Measurements from ENCODE around the gene SH2B3.

DNA sequence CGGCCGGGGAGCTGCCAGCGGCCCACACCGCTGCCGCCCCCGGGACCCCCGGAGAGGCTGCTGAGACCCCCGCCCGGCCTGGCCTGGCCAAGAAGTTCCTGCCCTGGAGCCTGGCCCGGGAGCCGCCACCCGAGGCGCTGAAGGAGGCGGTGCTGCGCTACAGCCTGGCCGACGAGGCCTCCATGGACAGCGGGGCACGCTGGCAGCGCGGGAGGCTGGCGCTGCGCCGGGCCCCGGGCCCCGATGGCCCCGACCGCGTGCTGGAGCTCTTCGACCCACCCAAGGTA is 12.8 kb downstream of the SH2B3 start:
- TF ChIP-seq, protein P1, sequence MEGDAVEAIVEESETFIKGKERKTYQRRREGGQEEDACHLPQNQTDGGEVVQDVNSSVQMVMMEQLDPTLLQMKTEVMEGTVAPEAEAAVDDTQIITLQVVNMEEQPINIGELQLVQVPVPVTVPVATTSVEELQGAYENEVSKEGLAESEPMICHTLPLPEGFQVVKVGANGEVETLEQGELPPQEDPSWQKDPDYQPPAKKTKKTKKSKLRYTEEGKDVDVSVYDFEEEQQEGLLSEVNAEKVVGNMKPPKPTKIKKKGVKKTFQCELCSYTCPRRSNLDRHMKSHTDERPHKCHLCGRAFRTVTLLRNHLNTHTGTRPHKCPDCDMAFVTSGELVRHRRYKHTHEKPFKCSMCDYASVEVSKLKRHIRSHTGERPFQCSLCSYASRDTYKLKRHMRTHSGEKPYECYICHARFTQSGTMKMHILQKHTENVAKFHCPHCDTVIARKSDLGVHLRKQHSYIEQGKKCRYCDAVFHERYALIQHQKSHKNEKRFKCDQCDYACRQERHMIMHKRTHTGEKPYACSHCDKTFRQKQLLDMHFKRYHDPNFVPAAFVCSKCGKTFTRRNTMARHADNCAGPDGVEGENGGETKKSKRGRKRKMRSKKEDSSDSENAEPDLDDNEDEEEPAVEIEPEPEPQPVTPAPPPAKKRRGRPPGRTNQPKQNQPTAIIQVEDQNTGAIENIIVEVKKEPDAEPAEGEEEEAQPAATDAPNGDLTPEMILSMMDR (IDR thresholded peaks at IDR 0.05; ENCODE audit: insufficient read depth, low read length, poor library complexity, severe bottlenecking), result no peak
- TF ChIP-seq EZH2phosphoT487 (conservative IDR thresholded peaks at IDR 0.05; ENCODE audit: low read length), result no peak

Measured in SU-DHL-6 (cell line).